Endothelial cell of umbilical vein (primary cell): ENCODE data around the gene S100A5. TPM values are rescaled to one million over a fixed set of nuclear protein-coding genes. Genes with fewer than 3 reads are reported as not detected.

Experiments used
- BruUV-seq: library from RNA; stranded (reverse); fragments of 400-500 nt; replicated peaks from 2 replicates; lab custom pipeline; 2021; lab: Mats Ljungman, UMichigan
- CTCF ChIA-PET: fragments of 300-600, 350-600 bp; sonication (Branson Sonifier 250); formaldehyde crosslinking; loops from one replicate; lab custom pipeline; 2021; ENCODE audit warnings: antibody characterized with exemption, inconsistent platforms; lab: Charles Lee
- POLR2A ChIA-PET: fragments of 300-600, 350-600 bp; sonication (Branson Sonifier 250); formaldehyde crosslinking; loops from one replicate; lab custom pipeline; 2021; ENCODE audit warnings: antibody characterized with exemption, inconsistent platforms; lab: Charles Lee
- DNase-seq: peaks from one replicate; pipeline ENCODE4 v3.0.0-alpha.2; 2011; ENCODE audit warnings: low read depth, low spot score
- FAIRE-seq: peaks from 2 replicates; lab custom pipeline; 2011; peaks lifted over from hg19 to GRCh38; lab: Jason Lieb, UNC
- H2AFZ ChIP-seq: 2 replicates; pipeline ENCODE4 v1.6.0; 2012; ENCODE audit warnings: low read depth, low read length, control low read depth, inconsistent platforms
- H3K27ac ChIP-seq: 2 replicates; pipeline ENCODE4 v1.5.1; 2011; ENCODE audit warnings: low read depth, mild to moderate bottlenecking, control low read depth, low read length, moderate library complexity; ENCODE audit not compliant: insufficient read depth
- H3K27me3 ChIP-seq, 2 experiments: 2 replicates each; pipeline versions ENCODE4 v1.6.0 to v1.6.1; 2011; ENCODE audit warnings: low read length in 2 of 2, mixed read lengths in 1 of 2; ENCODE audit not compliant: control insufficient read depth in 2 of 2, insufficient read depth in 2 of 2
- H3K36me3 ChIP-seq, 2 experiments: 2 replicates in 1 of 2; 3 replicates in 1 of 2; pipeline ENCODE4 v1.5.1; 2011; ENCODE audit warnings: low read length in 2 of 2, mild to moderate bottlenecking in 1 of 2, moderate library complexity in 1 of 2; ENCODE audit not compliant: control insufficient read depth in 2 of 2, insufficient read depth in 2 of 2; ENCODE audit errors: extremely low read depth in 1 of 2
- H3K4me1 ChIP-seq: 3 replicates; pipeline ENCODE4 v1.5.1; 2011; ENCODE audit warnings: mild to moderate bottlenecking, low read length; ENCODE audit not compliant: control insufficient read depth, insufficient read depth; ENCODE audit errors: extremely low read depth
- H3K4me2 ChIP-seq: 2 replicates; pipeline ENCODE4 v1.6.1; 2011; ENCODE audit warnings: low read length, control low read depth, mixed read lengths; ENCODE audit not compliant: insufficient read depth
- H3K4me3 ChIP-seq, 3 experiments: fragments of 200-600 bp in 1 of 3; sonication (generic), shearing (Covaris generic) in 1 of 3; replicated peaks in 1 of 3; 2 replicates each; pipeline ENCODE4 v1.5.1; 2011 to 2016; ENCODE audit warnings: control low read depth in 3 of 3, low read length in 3 of 3, mild to moderate bottlenecking in 2 of 3, inconsistent platforms in 1 of 3, low read depth in 1 of 3, moderate library complexity in 1 of 3; ENCODE audit not compliant: insufficient read depth in 1 of 3
- H3K79me2 ChIP-seq: 2 replicates; pipeline ENCODE4 v1.6.0; 2012; ENCODE audit warnings: low read length, inconsistent platforms; ENCODE audit not compliant: control insufficient read depth, insufficient read depth
- H3K9ac ChIP-seq: replicated peaks from 2 replicates; pipeline ENCODE3; 2011; ENCODE audit warnings: low read length, control low read depth; ENCODE audit not compliant: insufficient read depth; ENCODE audit errors: extremely low read depth
- H3K9me1 ChIP-seq: replicated peaks from 3 replicates; pipeline ENCODE4 v1.6.0; 2011; ENCODE audit warnings: mild to moderate bottlenecking, low read length; ENCODE audit not compliant: control insufficient read depth, insufficient read depth; ENCODE audit errors: extremely low read depth
- H3K9me3 ChIP-seq: replicated peaks from 2 replicates; pipeline ENCODE4 v1.5.1; 2012; ENCODE audit warnings: low read length, inconsistent platforms; ENCODE audit not compliant: control insufficient read depth, insufficient read depth
- H4K20me1 ChIP-seq: replicated peaks from 2 replicates; pipeline ENCODE3; 2011; ENCODE audit warnings: mild to moderate bottlenecking, low read length; ENCODE audit not compliant: control insufficient read depth, insufficient read depth; ENCODE audit errors: extremely low read depth
- EZH2 ChIP-seq: IDR thresholded peaks from 2 replicates; pipeline ENCODE4 v1.6.1; 2012; ENCODE audit warnings: borderline replicate concordance, low read depth, mild to moderate bottlenecking, moderate library complexity, low read length, inconsistent platforms; ENCODE audit not compliant: severe bottlenecking
- FOS ChIP-seq: IDR thresholded peaks from 2 replicates; pipeline ENCODE4 v1.6.1; 2011; ENCODE audit warnings: mild to moderate bottlenecking, low read length, moderate library complexity, borderline replicate concordance; ENCODE audit not compliant: insufficient read depth
- GATA2 ChIP-seq: IDR thresholded peaks from 2 replicates; pipeline ENCODE4 v1.7.0; 2011; ENCODE audit warnings: low read depth, mild to moderate bottlenecking, moderate library complexity, mixed read lengths, low read length; ENCODE audit not compliant: insufficient read length, insufficient read depth
- JUN ChIP-seq: IDR thresholded peaks from 2 replicates; pipeline ENCODE4 v1.6.1; 2011; ENCODE audit warnings: borderline replicate concordance, low read depth; ENCODE audit not compliant: insufficient read length, insufficient read depth
- MYC ChIP-seq: IDR thresholded peaks from one replicate; pipeline ENCODE4 v1.6.1; 2011; ENCODE audit warnings: mild to moderate bottlenecking, low read depth, low read length
- POLR2A ChIP-seq: IDR thresholded peaks from 2 replicates; pipeline ENCODE4 v1.6.1; 2012; ENCODE audit warnings: low read depth, mild to moderate bottlenecking, control low read depth, low read length
- POLR2AphosphoS5 ChIP-seq: IDR thresholded peaks from 2 replicates; pipeline ENCODE4 v1.6.1; 2012; ENCODE audit warnings: low read depth, mild to moderate bottlenecking, control low read depth, low read length, moderate library complexity; ENCODE audit not compliant: insufficient read depth
- dilution Hi-C: fragments of 300-500 bp; cut with MboI; formaldehyde crosslinking; loops from one replicate; pipeline ENCODE4 v1.15.0; 2019; ENCODE audit warnings: low sequenced_read_pairs; ENCODE audit not compliant: extremely low pct_ligation_motif_present
- intact Hi-C: fragments of 100-400 bp; cut with micrococcal nuclease; formaldehyde crosslinking; loops from one replicate; pipeline ENCODE4 v1.10.0; 2022
- polyA plus RNA-seq, 4 experiments: library from polyadenylated mRNA; depleted of rRNA in 3 of 4; stranded (reverse) in 3 of 4; unstranded in 1 of 4; fragments of >200 nt; gene quantifications; 2 replicates each; pipeline versions ENCODE4 v1.2.1 to v1.2.3, GENCODE V29; 2011 to 2012; ENCODE audit warnings: missing spikeins in 1 of 4
- total RNA-seq: library from RNA; stranded (reverse); gene quantifications from 2 replicates; pipeline ENCODE4 v1.2.3, GENCODE V29; 2021
- TF ChIP-seq, protein P1 (sequence below), 2 donors: IDR thresholded peaks; 1 replicate in 1 of 2; 2 replicates in 1 of 2; pipeline ENCODE4 v1.5.1; 2011; ENCODE audit warnings: low read length in 2 of 2, mild to moderate bottlenecking in 2 of 2, moderate library complexity in 2 of 2, control low read depth in 1 of 2, inconsistent platforms in 1 of 2, low read depth in 1 of 2; ENCODE audit not compliant: insufficient read depth in 1 of 2; ENCODE audit errors: extremely low read depth in 1 of 2
- TF ChIP-seq, protein P2 (sequence below): IDR thresholded peaks from 2 replicates; pipeline ENCODE4 v1.6.1; 2011; ENCODE audit not compliant: insufficient read depth, insufficient read length

S100A5 gene
- total and polyA plus RNA-seq, 2 donors (not counting 3 experiments of a cell fraction or from before 2014, with no cell fraction given), result not detected

DNA sequence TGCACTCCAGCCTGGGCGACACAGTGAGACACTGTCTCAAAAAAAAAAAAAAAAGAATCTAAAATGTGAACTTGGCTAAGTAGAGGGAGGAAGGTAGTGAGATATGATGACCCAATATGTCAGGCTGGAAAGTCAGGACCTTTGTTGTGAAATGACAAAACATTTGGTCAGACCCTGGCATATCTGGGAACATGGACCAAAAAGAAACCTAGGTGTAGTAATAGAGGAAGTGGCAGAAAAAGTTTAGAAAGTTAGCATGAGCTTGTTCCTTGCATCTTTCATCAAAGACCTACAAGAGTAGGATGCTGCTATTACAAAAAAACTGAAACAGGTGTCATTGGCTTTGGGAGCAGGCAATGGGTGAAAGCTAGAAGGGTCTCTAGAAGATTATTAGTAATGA, 15.6 kb upstream of the S100A5 start:
- H3K36me3 ChIP-seq, result no peaks in the 10 kb centered on the region
- DNase-seq (no peak), FAIRE-seq (no peak)
- no TSS peak for BruUV-seq
- H2AFZ ChIP-seq, result no peak overlapping the region
- ChIA-PET CTCF (no interaction called here), POLR2A (no interaction called here)
- no peaks in the 10 kb centered on the region for H4K20me1 ChIP-seq
- no peaks in the 10 kb centered on the region for H3K9me1 ChIP-seq
- H3K79me2 ChIP-seq, result no peaks in the 10 kb centered on the region
- H3K9me3 ChIP-seq, result no peaks in the 10 kb centered on the region
- TF ChIP-seq POLR2A (no peak), GATA2 (no peak), POLR2AphosphoS5 (no peak), JUN (no peak), EZH2 (no peak), FOS (no peak), MYC (no peak)
- TF ChIP-seq, protein P1, sequence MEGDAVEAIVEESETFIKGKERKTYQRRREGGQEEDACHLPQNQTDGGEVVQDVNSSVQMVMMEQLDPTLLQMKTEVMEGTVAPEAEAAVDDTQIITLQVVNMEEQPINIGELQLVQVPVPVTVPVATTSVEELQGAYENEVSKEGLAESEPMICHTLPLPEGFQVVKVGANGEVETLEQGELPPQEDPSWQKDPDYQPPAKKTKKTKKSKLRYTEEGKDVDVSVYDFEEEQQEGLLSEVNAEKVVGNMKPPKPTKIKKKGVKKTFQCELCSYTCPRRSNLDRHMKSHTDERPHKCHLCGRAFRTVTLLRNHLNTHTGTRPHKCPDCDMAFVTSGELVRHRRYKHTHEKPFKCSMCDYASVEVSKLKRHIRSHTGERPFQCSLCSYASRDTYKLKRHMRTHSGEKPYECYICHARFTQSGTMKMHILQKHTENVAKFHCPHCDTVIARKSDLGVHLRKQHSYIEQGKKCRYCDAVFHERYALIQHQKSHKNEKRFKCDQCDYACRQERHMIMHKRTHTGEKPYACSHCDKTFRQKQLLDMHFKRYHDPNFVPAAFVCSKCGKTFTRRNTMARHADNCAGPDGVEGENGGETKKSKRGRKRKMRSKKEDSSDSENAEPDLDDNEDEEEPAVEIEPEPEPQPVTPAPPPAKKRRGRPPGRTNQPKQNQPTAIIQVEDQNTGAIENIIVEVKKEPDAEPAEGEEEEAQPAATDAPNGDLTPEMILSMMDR (IDR thresholded peaks at IDR 0.05; ENCODE audit: extremely low read depth in 1 of 2, insufficient read depth in 1 of 2, low read depth in 1 of 2, low read length in 2 of 2), result no peak
- TF ChIP-seq, protein P2, sequence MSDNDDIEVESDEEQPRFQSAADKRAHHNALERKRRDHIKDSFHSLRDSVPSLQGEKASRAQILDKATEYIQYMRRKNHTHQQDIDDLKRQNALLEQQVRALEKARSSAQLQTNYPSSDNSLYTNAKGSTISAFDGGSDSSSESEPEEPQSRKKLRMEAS, result no peak
- no peak overlapping the region for H3K27ac ChIP-seq
- intact Hi-C loops, result no loop called here
- dilution Hi-C loops, result no loop called here
- H3K9ac ChIP-seq, result no peak overlapping the region
- no peaks in the 10 kb centered on the region for H3K27me3 ChIP-seq
- peaks cover 6% of the 10 kb centered on the region for H3K4me1 ChIP-seq
- no peak overlapping the region for H3K4me2 ChIP-seq
- no peak overlapping the region for H3K4me3 ChIP-seq
